Glutamatergic neuron (in vitro differentiated cells): ENCODE measurements around the gene MRFAP1L1. TPM values are rescaled to one million over a fixed set of nuclear protein-coding genes. Genes with fewer than 3 reads are reported as not detected.
A peak's percentile ranks its signal among the peaks of the same experiment; 100 is the strongest.
"Not testable (repeated sequence)": the region's sequence is repeated elsewhere in the genome, so short reads cannot be mapped to it uniquely, and the experiment has no call there.

Experiments used
- DNase-seq: peaks from one replicate; pipeline ENCODE4 v3.0.0; 2022
- H3K27ac Mint-ChIP-seq: one replicate; pipeline ENCODE4 v1.8.0; 2020; ENCODE audit warnings: mild to moderate bottlenecking, mixed read lengths, inconsistent platforms; ENCODE audit not compliant: unreplicated experiment
- H3K27me3 Mint-ChIP-seq: one replicate; pipeline ENCODE4 v1.8.0; 2020; ENCODE audit warnings: mild to moderate bottlenecking, moderate library complexity, mixed read lengths, inconsistent platforms; ENCODE audit not compliant: unreplicated experiment
- H3K36me3 Mint-ChIP-seq: one replicate; pipeline ENCODE4 v1.8.0; 2020; ENCODE audit warnings: mild to moderate bottlenecking, mixed read lengths, inconsistent platforms; ENCODE audit not compliant: unreplicated experiment
- H3K4me1 Mint-ChIP-seq: one replicate; pipeline ENCODE4 v1.8.0; 2020; ENCODE audit warnings: mild to moderate bottlenecking, low read depth, mixed read lengths, inconsistent platforms; ENCODE audit not compliant: unreplicated experiment
- H3K4me3 Mint-ChIP-seq: one replicate; pipeline ENCODE4 v1.8.0; 2020; ENCODE audit warnings: mild to moderate bottlenecking, mixed read lengths, inconsistent platforms; ENCODE audit not compliant: unreplicated experiment
- H3K9me3 Mint-ChIP-seq: one replicate; pipeline ENCODE4 v1.8.0; 2020; ENCODE audit warnings: mild to moderate bottlenecking, moderate library complexity, mixed read lengths, inconsistent platforms; ENCODE audit not compliant: unreplicated experiment
- CTCF ChIP-seq: fragments of 200-600 bp; sonication (generic); IDR thresholded peaks from one replicate; pipeline ENCODE4 v1.5.0; 2021; ENCODE audit not compliant: partially characterized antibody, unreplicated experiment
- long read RNA-seq: library from polyadenylated mRNA; unstranded; transcript quantifications from one replicate; pipeline ENCODE4 v2.0.0, GENCODE V29; 2020; ENCODE audit not compliant: unreplicated experiment
- total RNA-seq: library from RNA; stranded (reverse); fragmentation: NEBNext Ultra II Directional; extraction: Animal tissue kit (Norgen Biotek cat#: 25700); gene quantifications from one replicate; pipeline ENCODE4 v1.2.1, GENCODE V29; 2021; ENCODE audit not compliant: unreplicated experiment

The MRFAP1L1 gene
- total RNA-seq: 66.1 TPM
- long read RNA-seq, transcript MRFAP1L1-201 (2 exons, 1,593 nt): major isoform, 40 of 53 reads
- long read RNA-seq, transcript MRFAP1L1-202 (1 exons, 2,127 nt): minor isoform, 8 of 53 reads
- long read RNA-seq, partial matches to known transcripts: 0 of 53 reads
- long read RNA-seq, other reads (novel, unspliced or antisense): 5 of 53 reads

- Mint-ChIP-seq H3K36me3 (peaks cover 5% of the 10 kb centered on the region), H3K4me1 (peaks cover 18% of the 10 kb centered on the region), H3K9me3 (no peaks in the 10 kb centered on the region), H3K4me3 (peak within 1 kb of the TSS; percentile 99), H3K27ac (peak within 1 kb of the TSS; percentile 94), H3K27me3 (peaks cover 8% of the 10 kb centered on the region)
- DNase-seq: peak; percentile 98
- TF ChIP-seq CTCF: no peak
Measured at GRCh38 chr4:6709230-6710114, at the start of gene MRFAP1L1. Gene MRFAP1L1, minus strand, starts transcription at chr4:6709865. Its CDS starts 236 bp downstream, at chr4:6709629.

DNA sequence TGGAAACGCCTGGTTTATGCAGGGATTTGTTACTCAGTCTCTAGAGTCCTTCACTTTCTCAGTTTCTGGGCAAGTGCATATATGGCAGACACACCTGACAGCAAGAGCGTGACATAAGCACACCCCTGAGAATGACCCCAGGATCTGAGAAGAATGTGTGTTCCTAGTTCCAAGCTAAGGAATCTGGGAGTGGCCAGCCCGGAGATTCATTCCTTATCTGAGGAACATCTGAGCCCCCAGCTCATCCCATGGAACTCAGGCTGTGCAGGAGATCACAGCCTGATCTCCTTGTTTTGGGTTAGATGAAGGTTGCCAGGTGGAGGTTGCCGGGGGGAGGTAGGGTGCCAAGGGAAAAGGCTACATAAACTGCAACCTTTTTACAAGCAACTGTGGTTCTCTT is 49.1 kb upstream of the MRFAP1L1 start:
- Mint-ChIP-seq H3K4me1 (peaks cover 10% of the 10 kb centered on the region), H3K9me3 (peaks cover 5% of the 10 kb centered on the region), H3K27me3 (peaks cover 5% of the 10 kb centered on the region), H3K27ac (no peak overlapping the region), H3K4me3 (no peak overlapping the region), H3K36me3 (peaks cover 4% of the 10 kb centered on the region)
- no peak for TF ChIP-seq CTCF
- DNase-seq: no peak

- not testable (repeated sequence) for DNase-seq, H3K4me1 Mint-ChIP-seq, H3K4me3 Mint-ChIP-seq, H3K27me3 Mint-ChIP-seq, H3K36me3 Mint-ChIP-seq, H3K9me3 Mint-ChIP-seq
- H3K27ac Mint-ChIP-seq: peak overlapping the region; percentile 77
Measured at GRCh38 chr4:6756345-6756744, 46.7 kb upstream of the MRFAP1L1 start.

- Mint-ChIP-seq H3K36me3 (no peaks in the 10 kb centered on the region), H3K9me3 (peaks cover 3% of the 10 kb centered on the region)
Measured at GRCh38 chr4:6755088-6755753, 45.6 kb upstream of the MRFAP1L1 start.

More at GRCh38 chr4:6755088-6755753, 45.6 kb upstream of the MRFAP1L1 start:
- Mint-ChIP-seq H3K27me3 (no peaks in the 10 kb centered on the region), H3K27ac (peak overlapping the region; percentile 38), H3K4me1 (peaks cover 5% of the 10 kb centered on the region), H3K4me3 (no peak overlapping the region)
- no peak for DNase-seq
- no peak for TF ChIP-seq CTCF
